Transverse colon (tissue), 4 donors: Measurements from ENCODE around the gene NXNL2. TPM values are rescaled to one million over a fixed set of nuclear protein-coding genes. Genes with fewer than 3 reads are reported as not detected.

Experiments used
- DNase-seq: peaks from one replicate; pipeline ENCODE4 v3.0.0-alpha.2; 2019
- H3K27ac ChIP-seq, 4 donors: fragments of 200-600 bp; sonication (generic); 2 replicates each; pipeline ENCODE4 v1.5.1; 2016 to 2018; ENCODE audit warnings: inconsistent platforms in 4 of 4
- H3K27me3 ChIP-seq: fragments of 200-600 bp; sonication (generic); 2 replicates; pipeline ENCODE4 v1.5.1; 2017; ENCODE audit warnings: inconsistent platforms
- H3K36me3 ChIP-seq, 4 donors: fragments of 200-600 bp; sonication (generic); 2 replicates each; pipeline ENCODE4 v1.5.1; 2017 to 2019; ENCODE audit warnings: inconsistent platforms in 4 of 4
- H3K4me1 ChIP-seq, 4 donors: fragments of 200-600 bp; sonication (generic); 2 replicates each; pipeline ENCODE4 v1.5.1; 2017 to 2020; ENCODE audit warnings: inconsistent platforms in 4 of 4
- H3K4me3 ChIP-seq, 4 donors: fragments of 200-600 bp; sonication (generic); 1 replicate in 1 of 4; 2 replicates in 3 of 4; pipeline versions ENCODE4 v1.5.1 to v1.6.1; 2017 to 2019; ENCODE audit warnings: inconsistent platforms in 4 of 4
- H3K9me3 ChIP-seq, 2 donors: fragments of 200-600 bp; sonication (generic); 2 replicates each; pipeline ENCODE4 v1.5.1; 2017 to 2019; ENCODE audit warnings: inconsistent platforms in 2 of 2
- EP300 ChIP-seq: sonication (generic); formaldehyde crosslinking; IDR thresholded peaks from one replicate; pipeline ENCODE4 v1.6.1; 2017; ENCODE audit warnings: antibody characterized with exemption, low read depth
- POLR2A ChIP-seq: fragments of 450-650 bp; IDR thresholded peaks from one replicate; pipeline ENCODE4 v1.6.1; 2016; ENCODE audit warnings: antibody characterized with exemption, mild to moderate bottlenecking, moderate library complexity
- POLR2AphosphoS5 ChIP-seq, 3 donors: sonication (generic); formaldehyde crosslinking; IDR thresholded peaks; one replicate each; pipeline ENCODE4 v1.6.1; 2016; ENCODE audit warnings: antibody characterized with exemption in 3 of 3
- WGBS, 2 donors: methylation state at CpG; one replicate each; pipeline ENCODE4 v1.1.5; 2018; ENCODE audit warnings: low coverage in 1 of 2; 5-methylcytosine and 5-hydroxymethylcytosine counted together
- in situ Hi-C, 4 donors: fragments of 200-750 bp; cut with MboI; loops; one replicate each; pipeline versions ENCODE4 v1.15.0 to v1.15.1; 2017; ENCODE audit warnings: low sequenced_read_pairs in 3 of 4, low pct_ligation_motif_present in 1 of 4, low pct_unique_long_range_greater_than_20kb in 1 of 4
- intact Hi-C: fragments of 100-400 bp; cut with DNase I; formaldehyde crosslinking; loops from one replicate; pipeline ENCODE4 v1.15.1; 2023; ENCODE audit warnings: low total_unique reads
- total RNA-seq, 4 donors: library from RNA; depleted of rRNA; stranded (reverse); fragments of >200 nt; gene quantifications; one replicate each; pipeline ENCODE4 v1.1.0, GENCODE V29; 2016
- TF ChIP-seq, protein P1 (sequence below), 5 experiments: fragments of 200-600 bp in 3 of 5; fragments of 450-650 bp in 2 of 5; sonication (generic) in 3 of 5; IDR thresholded peaks; 1 replicate in 2 of 5; 2 replicates in 3 of 5; pipeline ENCODE4 v1.5.1; 2016 to 2017; ENCODE audit warnings: antibody characterized with exemption in 5 of 5, inconsistent platforms in 3 of 5, mild to moderate bottlenecking in 2 of 5, moderate library complexity in 1 of 5

The NXNL2 gene
- total RNA-seq, 4 donors from 2014 or later, result not detected

- in situ Hi-C loops, result no loop called here
- H3K27ac ChIP-seq, result no peak overlapping the region
- H3K4me3 ChIP-seq, result no peak overlapping the region
- H3K9me3 ChIP-seq, result no peaks in the 10 kb centered on the region
- H3K4me1 ChIP-seq, result no peaks in the 10 kb centered on the region
- no peaks in the 10 kb centered on the region for H3K27me3 ChIP-seq
- H3K36me3 ChIP-seq, result no peaks in the 10 kb centered on the region
- TF ChIP-seq POLR2A (no peak), POLR2AphosphoS5 (IDR thresholded peaks at IDR 0.05) (no peak)
- TF ChIP-seq, protein P1, sequence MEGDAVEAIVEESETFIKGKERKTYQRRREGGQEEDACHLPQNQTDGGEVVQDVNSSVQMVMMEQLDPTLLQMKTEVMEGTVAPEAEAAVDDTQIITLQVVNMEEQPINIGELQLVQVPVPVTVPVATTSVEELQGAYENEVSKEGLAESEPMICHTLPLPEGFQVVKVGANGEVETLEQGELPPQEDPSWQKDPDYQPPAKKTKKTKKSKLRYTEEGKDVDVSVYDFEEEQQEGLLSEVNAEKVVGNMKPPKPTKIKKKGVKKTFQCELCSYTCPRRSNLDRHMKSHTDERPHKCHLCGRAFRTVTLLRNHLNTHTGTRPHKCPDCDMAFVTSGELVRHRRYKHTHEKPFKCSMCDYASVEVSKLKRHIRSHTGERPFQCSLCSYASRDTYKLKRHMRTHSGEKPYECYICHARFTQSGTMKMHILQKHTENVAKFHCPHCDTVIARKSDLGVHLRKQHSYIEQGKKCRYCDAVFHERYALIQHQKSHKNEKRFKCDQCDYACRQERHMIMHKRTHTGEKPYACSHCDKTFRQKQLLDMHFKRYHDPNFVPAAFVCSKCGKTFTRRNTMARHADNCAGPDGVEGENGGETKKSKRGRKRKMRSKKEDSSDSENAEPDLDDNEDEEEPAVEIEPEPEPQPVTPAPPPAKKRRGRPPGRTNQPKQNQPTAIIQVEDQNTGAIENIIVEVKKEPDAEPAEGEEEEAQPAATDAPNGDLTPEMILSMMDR (IDR thresholded peaks at IDR 0.05), result no peak
- intact Hi-C loops, result no loop called here
- WGBS, 2 donors, result 80 to 87% methylated on average over 1 to 12 of the region's 12 CpGs
- no peak for DNase-seq
These were observed 20.4 kb downstream of the NXNL2 start for GRCh38 chr9:88555268-88555980.

DNA sequence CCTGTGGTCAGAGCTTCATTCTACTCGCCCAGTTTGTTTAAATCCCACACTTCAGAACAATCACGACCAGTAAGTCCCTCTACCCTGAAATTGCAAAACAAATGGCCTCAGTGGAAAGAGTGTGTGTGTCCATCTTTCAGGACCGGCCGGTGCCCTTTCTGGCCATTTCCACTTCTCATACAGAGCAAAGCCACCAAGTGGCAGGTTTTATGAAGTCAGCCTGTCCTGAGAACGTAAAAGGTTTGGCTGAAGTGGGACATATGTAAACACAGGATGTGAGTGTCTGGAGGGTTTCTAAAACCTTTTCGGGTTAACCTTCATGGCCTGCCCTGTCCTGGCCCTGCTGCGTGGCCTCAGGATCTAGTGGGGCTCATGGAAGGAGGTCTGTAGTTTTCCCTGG is 24.7 kb downstream of the NXNL2 start:
- H3K36me3 ChIP-seq, result no peaks in the 10 kb centered on the region

DNA sequence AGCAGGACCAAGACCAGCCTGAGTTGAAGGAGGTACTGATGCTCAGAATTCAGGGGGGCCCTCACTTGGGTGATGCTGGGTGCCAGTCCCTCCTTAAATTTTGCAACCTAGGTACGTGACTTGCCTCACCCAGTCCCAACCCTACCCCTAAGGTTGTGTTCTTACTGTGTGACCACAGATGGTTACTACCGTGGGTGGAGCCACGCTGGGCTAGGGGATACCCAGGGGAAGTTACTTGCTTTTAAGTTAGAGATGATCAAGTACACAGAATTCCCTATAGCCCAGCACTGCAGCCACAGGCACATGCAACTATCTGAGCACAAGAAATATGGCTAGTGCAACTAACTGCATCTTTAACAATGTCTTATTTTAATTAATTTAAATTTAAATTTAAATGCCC is 32.9 kb downstream of the NXNL2 start:
- WGBS, 2 donors, result 63% methylated on average over 3 of the region's 3 CpGs; no CpG with 5 or more reads in 1 of the 2 donors
- Histone ChIP-seq H3K4me3 (no peak overlapping the region), H3K36me3 (no peaks in the 10 kb centered on the region), H3K4me1 (no peaks in the 10 kb centered on the region), H3K27ac (no peak overlapping the region), H3K9me3 (no peaks in the 10 kb centered on the region), H3K27me3 (no peaks in the 10 kb centered on the region)
- in situ Hi-C loops, result no loop called here
- TF ChIP-seq POLR2A, result no peak
- no peak for TF ChIP-seq POLR2AphosphoS5 (IDR thresholded peaks at IDR 0.05)
- TF ChIP-seq, protein P1 (IDR thresholded peaks at IDR 0.05), result no peak
- no peak for TF ChIP-seq EP300
- no peak for DNase-seq
- intact Hi-C loops, result no loop called here

More for the DNA sequence above, 24.7 kb downstream of the NXNL2 start:
- Histone ChIP-seq H3K9me3 (no peaks in the 10 kb centered on the region), H3K4me1 (no peaks in the 10 kb centered on the region), H3K27me3 (no peaks in the 10 kb centered on the region), H3K4me3 (no peak overlapping the region), H3K27ac (no peak overlapping the region)
- no peak for DNase-seq
- no peak for TF ChIP-seq EP300
- no peak for TF ChIP-seq POLR2A
- TF ChIP-seq POLR2AphosphoS5 (IDR thresholded peaks at IDR 0.05), result no peak
- TF ChIP-seq, protein P1 (IDR thresholded peaks at IDR 0.05), result no peak
- 71 to 100% methylated on average over 1 to 7 of the region's 7 CpGs for WGBS, 2 donors
- in situ Hi-C loops, result no loop called here
- intact Hi-C loops, result loop anchor here (1.0 kb wide), 1 partner anchor 29 kb away; no protein-coding TSS in a partner anchor

GRCh38 chr9:88571419-88571818 is 36.4 kb downstream of the NXNL2 start:
- no peak overlapping the region for H3K27ac ChIP-seq
- intact Hi-C loops (loop anchor here (10.0 kb wide), 1 partner anchor 467 kb away; no protein-coding TSS in a partner anchor), in situ Hi-C loops (loop anchor here in 2 of 4 donors (10.0 kb wide), 2 partner anchors 467 to 617 kb away; a partner anchor contains a TSS)
- H3K36me3 ChIP-seq, result no peaks in the 10 kb centered on the region
- 87% methylated on average over 5 of the region's 5 CpGs; no CpG with 5 or more reads in 1 of the 2 donors for WGBS, 2 donors
- no peaks in the 10 kb centered on the region for H3K4me1 ChIP-seq
- H3K9me3 ChIP-seq, result no peaks in the 10 kb centered on the region
- no peak for DNase-seq
- no peaks in the 10 kb centered on the region for H3K27me3 ChIP-seq
- H3K4me3 ChIP-seq, result no peak overlapping the region
- TF ChIP-seq POLR2A, result no peak
- TF ChIP-seq EP300, result no peak
- TF ChIP-seq, protein P1 (IDR thresholded peaks at IDR 0.05), result no peak
- no peak for TF ChIP-seq POLR2AphosphoS5 (IDR thresholded peaks at IDR 0.05)
